Upper lobe of right lung (tissue), 1 donor: Measurements from ENCODE around the gene ROGDI. TPM values are rescaled to one million over a fixed set of nuclear protein-coding genes. Genes with fewer than 3 reads are reported as not detected.
A peak's percentile ranks its signal among the peaks of the same experiment; 100 is the strongest.

Experiments used
- ATAC-seq: fragments of 200-7000 bp; cut with Tn5 transposase; one replicate; pipeline ENCODE4 v1.9.1; 2020; ENCODE audit warnings: mild to moderate bottlenecking, moderate library complexity
- DNase-seq: peaks from one replicate; pipeline ENCODE4 v3.0.0-alpha.2; 2020
- H3K27ac ChIP-seq: fragments of 200-600 bp; one replicate; pipeline ENCODE4 v1.8.0; 2022
- H3K27me3 ChIP-seq: fragments of 200-600 bp; one replicate; pipeline ENCODE4 v1.8.0; 2022; ENCODE audit warnings: mild to moderate bottlenecking
- H3K36me3 ChIP-seq: fragments of 200-600 bp; one replicate; pipeline ENCODE4 v1.8.0; 2022
- H3K4me1 ChIP-seq: fragments of 200-600 bp; one replicate; pipeline ENCODE4 v1.8.0; 2022
- H3K4me3 ChIP-seq: fragments of 200-600 bp; one replicate; pipeline ENCODE4 v1.8.0; 2022; ENCODE audit warnings: mild to moderate bottlenecking
- H3K9me3 ChIP-seq: fragments of 200-600 bp; one replicate; pipeline ENCODE4 v1.8.0; 2022
- CTCF ChIP-seq: fragments of 200-600 bp; IDR thresholded peaks from one replicate; pipeline ENCODE4 v1.8.0; 2022; ENCODE audit warnings: antibody characterized with exemption
- intact Hi-C: fragments of 100-400 bp; cut with DNase I; formaldehyde crosslinking; loops from one replicate; pipeline ENCODE4 v1.11.0; 2022
- total RNA-seq: library from RNA; stranded (reverse); fragmentation: NEBNext Ultra II Directional; extraction: Animal tissue kit (Norgen Biotek cat#: 25700); gene quantifications from one replicate; pipeline ENCODE4 v1.2.1, GENCODE V29; 2021
- donor health status: DM: no; HTN: yes; CAD: no; lungs with severe emphysema.

The ROGDI gene
- total RNA-seq, 1 donor from 2014 or later: 21.8 TPM

GRCh38 chr16:4776141-4776705, 26.2 kb downstream of the ROGDI start:
- no peaks in the 10 kb centered on the region for H3K4me1 ChIP-seq
- H3K27me3 ChIP-seq: no peaks in the 10 kb centered on the region
- H3K27ac ChIP-seq: no peak overlapping the region
- ATAC-seq (no peak), DNase-seq (no peak)
- no peak overlapping the region for H3K4me3 ChIP-seq
- TF ChIP-seq CTCF: no peak
- intact Hi-C loops: no loop called here
- H3K36me3 ChIP-seq: no peaks in the 10 kb centered on the region
- H3K9me3 ChIP-seq: no peaks in the 10 kb centered on the region

- Histone ChIP-seq H3K9me3 (no peaks in the 10 kb centered on the region), H3K36me3 (no peaks in the 10 kb centered on the region), H3K27me3 (no peaks in the 10 kb centered on the region), H3K4me3 (no peak overlapping the region), H3K4me1 (no peaks in the 10 kb centered on the region), H3K27ac (no peak overlapping the region)
- TF ChIP-seq CTCF: no peak
- no peak for ATAC-seq
- intact Hi-C loops: no loop called here
- no peak for DNase-seq
Measured at GRCh38 chr16:4775005-4775404, 27.4 kb downstream of the ROGDI start.

GRCh38 chr16:4772351-4772750, 30.1 kb downstream of the ROGDI start:
- Histone ChIP-seq H3K27ac (no peak overlapping the region), H3K27me3 (no peaks in the 10 kb centered on the region), H3K9me3 (no peaks in the 10 kb centered on the region), H3K4me3 (no peak overlapping the region), H3K4me1 (peaks cover 14% of the 10 kb centered on the region), H3K36me3 (no peaks in the 10 kb centered on the region)
- no peak for TF ChIP-seq CTCF
- DNase-seq: no peak
- intact Hi-C loops: no loop called here
- no peak for ATAC-seq

GRCh38 chr16:4771646-4772045, 30.8 kb downstream of the ROGDI start:
- H3K4me1 ChIP-seq: peaks cover 15% of the 10 kb centered on the region
- intact Hi-C loops: no loop called here

GRCh38 chr16:4769306-4769638, 33.2 kb downstream of the ROGDI start:
- ATAC-seq: no peak
- H3K36me3 ChIP-seq: no peaks in the 10 kb centered on the region
- DNase-seq: no peak
- H3K4me3 ChIP-seq: peak overlapping the region; percentile 81
- H3K27me3 ChIP-seq: no peaks in the 10 kb centered on the region
- H3K9me3 ChIP-seq: no peaks in the 10 kb centered on the region
- H3K27ac ChIP-seq: no peak overlapping the region
- no peak for TF ChIP-seq CTCF
- intact Hi-C loops: no loop called here
- peaks cover 28% of the 10 kb centered on the region for H3K4me1 ChIP-seq

More at GRCh38 chr16:4771646-4772045, 30.8 kb downstream of the ROGDI start:
- no peak for ATAC-seq
- no peak for DNase-seq
- Histone ChIP-seq H3K9me3 (no peaks in the 10 kb centered on the region), H3K27me3 (no peaks in the 10 kb centered on the region), H3K27ac (no peak overlapping the region), H3K4me3 (no peak overlapping the region), H3K36me3 (no peaks in the 10 kb centered on the region)
- no peak for TF ChIP-seq CTCF
